ENCODE measurements around the gene KRTAP16-1. TPM values are rescaled to one million over a fixed set of nuclear protein-coding genes. Genes with fewer than 3 reads are reported as not detected.
"Not testable (repeated sequence)": the region's sequence is repeated elsewhere in the genome, so short reads cannot be mapped to it uniquely, and the experiment has no call there.

Gene KRTAP16-1, protein sequence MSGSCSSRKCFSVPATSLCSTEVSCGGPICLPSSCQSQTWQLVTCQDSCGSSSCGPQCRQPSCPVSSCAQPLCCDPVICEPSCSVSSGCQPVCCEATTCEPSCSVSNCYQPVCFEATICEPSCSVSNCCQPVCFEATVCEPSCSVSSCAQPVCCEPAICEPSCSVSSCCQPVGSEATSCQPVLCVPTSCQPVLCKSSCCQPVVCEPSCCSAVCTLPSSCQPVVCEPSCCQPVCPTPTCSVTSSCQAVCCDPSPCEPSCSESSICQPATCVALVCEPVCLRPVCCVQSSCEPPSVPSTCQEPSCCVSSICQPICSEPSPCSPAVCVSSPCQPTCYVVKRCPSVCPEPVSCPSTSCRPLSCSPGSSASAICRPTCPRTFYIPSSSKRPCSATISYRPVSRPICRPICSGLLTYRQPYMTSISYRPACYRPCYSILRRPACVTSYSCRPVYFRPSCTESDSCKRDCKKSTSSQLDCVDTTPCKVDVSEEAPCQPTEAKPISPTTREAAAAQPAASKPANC
- total RNA-seq: not detected in 2 replicates

DNA sequence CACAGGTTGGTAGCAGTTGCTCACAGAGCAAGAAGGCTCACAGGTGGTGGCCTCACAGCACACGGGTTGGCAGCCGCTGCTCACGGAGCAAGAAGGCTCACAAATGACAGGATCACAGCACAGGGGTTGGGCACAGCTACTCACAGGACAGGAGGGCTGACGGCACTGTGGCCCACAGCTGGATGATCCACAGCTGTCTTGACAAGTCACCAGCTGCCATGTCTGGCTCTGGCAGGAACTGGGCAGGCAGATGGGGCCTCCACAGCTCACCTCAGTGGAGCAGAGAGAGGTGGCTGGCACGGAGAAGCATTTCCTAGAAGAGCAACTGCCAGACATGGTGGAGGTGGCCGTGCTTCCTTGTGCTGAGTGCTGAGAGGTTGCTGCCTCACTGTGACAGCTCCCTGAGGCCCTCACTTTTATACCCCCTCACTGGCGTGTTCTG is at the start of gene KRTAP16-1:
KRTAP16-1 (minus strand) TSS at position 392 of the 442 bp plus-strand sequence; CDS start at position 336, 56 bp downstream.
- no peak for DNase-seq (ENCODE audit: extremely low read depth, low read depth, low spot score)

DNA sequence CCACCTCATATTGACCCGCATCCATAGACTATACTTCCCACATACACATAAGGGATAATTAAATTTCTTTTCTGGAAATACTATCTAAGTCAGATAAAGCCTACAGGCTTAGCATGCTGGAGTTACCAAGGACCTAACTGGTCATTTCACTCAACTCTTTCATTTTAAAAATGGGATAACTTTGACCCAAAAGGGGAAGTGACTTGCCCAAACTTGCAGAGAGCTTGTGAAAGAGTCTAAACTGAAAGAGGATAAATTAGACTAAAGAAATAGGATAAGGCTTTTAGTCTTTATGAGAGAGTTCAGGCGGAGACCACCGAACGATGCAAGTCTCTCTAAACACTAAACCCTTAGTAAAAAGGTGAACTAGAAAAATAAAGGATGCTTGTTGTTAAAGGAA is 45.4 kb upstream of the KRTAP16-1 start:
- no peak for DNase-seq (ENCODE audit: extremely low read depth, low read depth, low spot score)

DNA sequence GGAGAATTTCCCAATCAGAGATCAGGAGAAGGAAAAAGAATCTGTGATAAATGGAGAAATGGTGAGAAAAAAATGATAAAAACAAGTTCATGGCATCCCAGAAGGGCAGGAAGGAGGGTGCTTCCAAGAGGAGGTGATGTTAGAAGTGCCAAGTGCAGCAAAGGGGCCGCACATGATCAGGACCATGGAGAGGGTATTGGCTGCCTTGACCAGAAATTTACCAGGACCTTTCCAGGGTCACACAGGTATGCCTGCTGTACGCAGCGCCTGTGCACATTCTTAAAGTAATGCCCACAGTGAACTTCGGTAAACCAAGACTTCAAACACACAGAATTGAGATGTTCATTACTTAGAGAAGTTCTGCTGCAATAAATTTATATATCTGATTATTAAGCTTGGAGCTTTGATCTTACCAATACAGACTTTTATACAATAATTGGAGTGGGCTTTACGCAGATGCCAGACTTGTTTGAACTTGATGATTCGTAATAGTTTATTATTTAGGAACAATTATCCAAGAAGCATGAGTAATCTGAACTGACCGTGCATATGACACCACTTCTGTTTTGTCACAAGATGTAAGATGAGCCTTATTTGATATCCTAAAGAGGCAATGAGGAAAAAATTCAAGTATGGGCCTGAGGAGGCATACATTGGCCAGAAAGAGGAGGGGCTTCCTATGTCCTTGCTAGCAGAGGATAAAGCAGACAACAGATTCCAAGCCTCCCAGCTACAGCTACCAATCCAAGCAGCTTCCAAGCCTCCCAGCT is 43.7 kb upstream of the KRTAP16-1 start:
- DNase-seq (ENCODE audit: extremely low read depth, low read depth, low spot score): no peak

DNA sequence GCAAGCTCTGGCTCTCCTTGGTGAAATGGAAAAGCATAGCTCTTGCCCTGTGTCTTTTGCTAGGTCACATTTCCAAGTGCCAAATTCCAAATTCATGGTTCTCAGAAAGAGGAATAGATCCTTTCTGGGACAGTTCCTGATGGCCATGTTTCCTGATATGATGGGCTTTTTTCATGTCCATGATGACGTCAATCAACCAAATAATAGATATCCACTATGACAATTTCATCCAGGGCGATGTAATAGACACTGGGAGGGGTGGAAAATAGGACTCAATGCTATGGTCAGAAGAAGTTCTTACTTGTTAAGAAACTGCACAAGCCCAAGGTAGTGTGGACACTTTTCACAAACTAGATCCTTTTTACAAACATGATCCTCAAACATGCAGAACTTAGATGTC is 42.1 kb upstream of the KRTAP16-1 start:
- no peak for DNase-seq (ENCODE audit: extremely low read depth, low read depth, low spot score)

DNA sequence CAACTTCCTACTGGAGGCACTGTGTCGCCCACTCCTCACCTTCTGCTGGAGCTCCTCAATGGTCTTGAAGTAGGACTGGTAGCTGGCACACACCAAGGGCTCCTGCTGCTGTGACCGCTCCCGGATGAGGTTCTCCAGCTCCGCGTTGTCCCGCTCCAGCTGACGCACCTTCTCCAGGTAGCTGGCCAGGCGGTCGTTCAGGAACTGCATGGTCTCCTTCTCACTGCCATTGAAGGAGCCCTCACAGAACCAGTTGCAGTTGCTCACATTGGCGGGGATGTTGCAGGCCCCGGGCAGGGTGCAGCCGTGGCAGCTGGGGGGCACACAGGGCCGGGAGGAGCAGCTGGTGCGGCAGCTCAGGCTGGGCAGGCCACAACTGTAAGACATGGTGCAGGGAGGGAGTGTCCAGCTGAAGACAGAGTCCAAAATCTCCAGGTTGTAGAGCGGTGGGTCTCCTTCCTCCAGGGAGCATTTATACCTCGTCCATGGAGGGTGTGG is 41.3 kb upstream of the KRTAP16-1 start, which contains the start of gene KRT33A:
KRT33A (minus strand) TSS at position 448 of the 498 bp plus-strand sequence; CDS start at position 387, 61 bp downstream.
- not testable (repeated sequence) for DNase-seq (ENCODE audit: extremely low read depth, low read depth, low spot score)

DNA sequence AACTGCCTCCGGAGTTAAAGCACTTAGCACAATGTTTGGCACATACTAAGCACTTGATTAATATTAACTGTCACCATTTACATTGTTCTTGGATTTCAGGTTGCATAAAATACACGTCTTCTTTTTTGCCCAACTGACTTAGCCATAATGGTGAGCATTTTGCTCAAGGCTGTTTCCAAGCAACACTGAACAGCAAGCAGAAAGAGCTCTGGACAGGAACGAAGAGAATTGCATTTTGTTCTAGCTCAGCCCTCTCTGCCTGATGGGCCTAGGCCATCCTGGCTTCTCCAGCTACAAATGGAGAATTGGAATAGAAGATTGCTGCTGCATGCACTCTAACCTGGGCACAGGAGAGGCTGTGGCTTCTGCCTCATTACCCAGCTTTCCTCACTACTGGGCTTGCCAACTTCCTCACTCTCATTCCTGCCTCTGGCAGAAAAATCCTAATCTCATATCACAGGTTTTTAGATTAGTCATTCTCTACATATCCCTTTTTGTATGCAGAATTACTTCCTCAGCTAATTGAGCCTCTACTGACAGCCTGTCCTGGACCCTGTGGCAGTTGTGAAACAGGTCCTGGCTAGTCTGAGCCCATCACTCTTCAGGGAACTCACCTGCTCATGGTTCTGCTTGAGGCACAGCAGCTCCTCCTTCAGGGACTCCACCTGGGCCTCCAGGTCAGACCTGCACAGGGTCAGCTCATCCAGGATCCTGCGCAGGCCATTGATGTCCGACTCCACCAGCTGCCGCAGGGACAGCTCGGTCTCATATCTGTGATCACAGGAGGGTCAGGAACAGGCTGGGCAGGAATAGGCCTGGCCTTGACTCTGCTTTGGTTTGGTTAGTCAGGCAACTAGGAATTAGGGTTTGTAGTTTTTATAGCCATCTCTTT is 39.0 kb upstream of the KRTAP16-1 start:
- DNase-seq (ENCODE audit: extremely low read depth, low read depth, low spot score): no peak

DNA sequence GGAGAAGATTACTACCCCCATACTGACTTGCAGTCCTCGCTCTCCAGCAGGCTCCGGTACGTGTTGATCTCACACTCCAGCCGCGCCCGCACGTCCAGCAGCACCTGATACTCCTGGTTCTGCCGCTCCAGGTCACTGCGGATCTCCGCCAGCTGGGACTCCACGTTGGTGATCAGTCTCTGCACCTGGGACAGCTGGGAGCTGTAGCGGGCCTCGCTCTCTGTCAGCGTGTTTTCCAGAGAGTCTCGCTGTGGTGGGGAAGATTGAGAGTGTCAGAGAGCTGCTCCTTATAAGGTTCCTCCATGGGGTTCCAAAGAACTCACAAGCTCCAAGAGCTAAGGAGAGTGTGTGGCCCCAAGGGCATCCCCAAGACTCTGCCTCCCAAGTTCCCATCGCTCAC is 37.3 kb upstream of the KRTAP16-1 start:
- DNase-seq (ENCODE audit: extremely low read depth, low read depth, low spot score): not testable (repeated sequence)

DNA sequence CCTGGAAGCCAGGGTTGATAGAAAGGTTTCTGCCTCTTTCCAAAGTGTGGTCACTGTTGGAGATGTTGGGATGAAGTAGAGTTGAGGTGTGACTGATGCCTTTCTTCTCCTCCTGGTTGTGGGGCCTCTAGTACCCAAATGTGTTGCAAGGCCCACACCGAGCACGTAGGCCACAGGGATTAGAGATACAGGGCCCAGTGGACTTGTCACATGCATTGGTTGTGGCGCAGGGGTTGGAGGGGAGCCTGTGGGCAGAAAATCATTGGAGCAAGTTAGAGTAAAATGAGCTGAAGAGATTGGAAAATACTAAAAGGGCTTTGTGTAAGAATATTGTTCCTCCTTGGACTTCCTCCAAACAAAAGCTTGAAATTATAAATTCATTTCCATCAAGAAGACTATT is 36.9 kb upstream of the KRTAP16-1 start:
- DNase-seq (ENCODE audit: extremely low read depth, low read depth, low spot score): no peak

DNA sequence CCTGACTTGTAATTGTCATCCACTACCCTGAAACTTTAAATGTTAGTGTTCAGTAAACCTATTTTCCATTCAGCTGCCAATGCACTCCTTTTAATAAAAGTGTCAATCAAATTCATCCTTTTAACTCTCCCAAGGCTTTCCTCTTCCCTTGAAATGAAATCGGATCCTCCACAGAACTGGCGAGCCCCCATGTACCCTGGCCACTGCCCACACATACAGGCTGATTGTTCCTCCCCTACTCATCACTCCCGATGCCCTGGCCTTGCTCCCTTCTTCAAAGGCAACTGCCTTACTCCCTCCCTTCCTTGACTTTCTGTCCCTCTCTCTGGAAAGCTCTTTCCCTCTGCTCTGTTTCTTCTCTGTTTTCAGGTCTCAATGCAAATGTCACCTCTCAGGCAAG is 33.9 kb upstream of the KRTAP16-1 start:
- no peak for DNase-seq (ENCODE audit: extremely low read depth, low read depth, low spot score)

DNA sequence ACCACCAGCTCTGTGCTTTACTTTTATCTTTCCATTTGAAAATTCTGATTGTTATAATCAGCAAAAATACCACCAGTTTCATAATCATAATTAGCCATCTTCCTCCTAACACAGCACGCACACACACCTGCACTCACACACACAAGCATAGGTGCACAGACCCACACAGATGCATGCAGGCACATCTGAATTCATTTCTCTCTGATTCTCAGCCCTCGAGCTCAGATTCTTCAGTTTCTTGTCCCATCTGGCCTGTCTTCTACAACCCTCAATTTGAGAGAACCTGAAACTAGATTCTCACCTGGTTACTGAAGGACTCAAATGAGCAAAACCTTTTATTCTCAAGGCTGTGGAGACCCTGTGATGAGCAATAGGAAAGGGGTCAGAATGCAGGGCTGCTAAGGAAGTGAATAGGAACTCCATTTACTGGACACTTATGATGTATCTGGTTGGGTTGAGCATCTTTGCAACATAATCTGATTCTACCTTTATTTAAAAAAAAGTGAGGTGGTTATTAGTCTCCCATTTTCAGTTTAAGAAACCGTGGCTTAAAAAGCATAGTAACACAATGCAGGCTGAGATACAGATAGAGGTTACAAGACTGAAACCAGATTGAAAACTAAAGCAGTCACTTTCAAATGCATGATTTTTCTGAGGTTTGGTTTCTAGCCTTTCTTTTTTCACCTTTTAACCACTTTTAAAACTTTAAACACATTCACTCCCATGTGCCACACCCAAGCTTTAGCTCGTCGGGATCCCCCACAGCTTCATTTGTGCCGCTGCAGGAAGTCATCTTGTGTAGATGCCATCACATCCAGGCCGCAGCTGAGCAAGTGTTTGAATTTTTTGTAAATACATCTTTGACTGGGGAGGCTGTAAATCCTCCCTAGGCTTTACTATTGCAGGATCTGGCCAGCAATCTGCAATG is 32.1 kb upstream of the KRTAP16-1 start:
- DNase-seq (ENCODE audit: extremely low read depth, low read depth, low spot score): no peak

DNA sequence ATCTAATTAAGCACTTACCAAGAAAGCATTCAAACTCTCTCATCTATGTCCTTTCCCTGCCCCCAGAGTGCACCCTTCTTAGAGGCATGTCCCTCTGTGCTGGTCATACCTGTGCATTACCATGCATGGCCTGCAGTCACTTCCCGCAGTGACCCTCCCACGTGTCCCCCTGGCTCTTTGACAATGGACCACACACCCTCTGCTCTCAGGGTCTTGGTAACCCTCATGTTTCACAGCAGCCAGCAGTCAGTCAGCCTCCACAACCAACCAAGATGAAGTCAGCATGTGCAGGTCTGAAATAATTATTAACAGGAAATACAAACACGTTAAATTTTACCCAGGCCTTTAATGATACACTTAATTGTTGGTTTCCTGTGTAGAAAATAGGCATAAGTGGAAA is 31.4 kb upstream of the KRTAP16-1 start:
- no peak for DNase-seq (ENCODE audit: extremely low read depth, low read depth, low spot score)

DNA sequence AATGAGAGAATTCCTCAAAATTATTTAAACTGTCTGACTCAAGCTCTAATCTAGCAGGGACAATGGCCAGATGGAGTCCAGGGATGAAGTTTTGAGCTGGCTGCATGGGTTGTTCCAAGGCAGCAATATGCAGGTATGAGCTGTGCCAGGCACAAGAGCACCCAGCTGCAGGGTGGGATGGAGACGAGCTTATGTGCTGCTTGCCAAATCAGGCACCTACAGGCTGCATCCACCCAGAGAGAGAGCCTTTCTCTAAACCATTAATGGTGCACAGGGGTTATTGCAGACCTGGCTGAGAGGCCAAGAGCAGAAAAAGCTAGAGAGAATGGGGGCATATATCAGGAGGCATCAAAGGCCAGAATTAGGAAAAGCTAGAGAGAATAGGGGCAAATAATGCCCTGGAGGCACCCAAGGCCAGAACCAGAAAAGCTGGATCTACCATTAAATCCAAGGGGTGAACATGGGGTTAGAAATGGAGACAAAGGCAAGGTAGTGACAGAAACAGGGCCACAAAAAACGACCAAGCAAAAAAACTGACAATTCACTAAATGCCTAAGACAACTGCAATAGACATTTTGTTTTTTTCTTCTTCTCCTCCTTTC is 30.6 kb upstream of the KRTAP16-1 start:
- DNase-seq (ENCODE audit: extremely low read depth, low read depth, low spot score): no peak

DNA sequence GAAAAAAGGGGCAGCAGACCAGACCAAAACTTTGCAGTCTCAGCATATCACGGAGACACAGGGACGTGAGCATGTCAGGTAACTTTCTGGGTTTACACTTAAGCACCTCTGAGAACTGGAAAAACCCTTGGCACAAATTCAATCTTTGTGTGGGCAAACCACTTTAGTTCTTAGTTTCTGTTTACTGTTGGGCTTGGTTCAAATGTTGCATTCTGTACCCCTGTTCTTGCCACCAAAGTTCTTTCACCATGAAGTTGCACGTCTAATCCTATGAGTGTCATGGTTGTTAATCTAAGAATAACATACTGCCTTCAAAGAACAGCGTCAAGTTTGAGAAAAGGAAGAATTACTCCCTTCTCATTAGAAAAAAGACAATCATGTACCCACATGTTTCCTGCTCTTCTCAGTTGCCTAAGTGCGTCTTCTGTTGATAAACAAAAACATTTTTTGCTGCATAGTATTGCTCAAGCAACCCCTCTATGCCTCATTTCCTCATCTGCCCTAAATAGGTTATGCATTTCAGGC is 29.9 kb upstream of the KRTAP16-1 start:
- DNase-seq (ENCODE audit: extremely low read depth, low read depth, low spot score): no peak

DNA sequence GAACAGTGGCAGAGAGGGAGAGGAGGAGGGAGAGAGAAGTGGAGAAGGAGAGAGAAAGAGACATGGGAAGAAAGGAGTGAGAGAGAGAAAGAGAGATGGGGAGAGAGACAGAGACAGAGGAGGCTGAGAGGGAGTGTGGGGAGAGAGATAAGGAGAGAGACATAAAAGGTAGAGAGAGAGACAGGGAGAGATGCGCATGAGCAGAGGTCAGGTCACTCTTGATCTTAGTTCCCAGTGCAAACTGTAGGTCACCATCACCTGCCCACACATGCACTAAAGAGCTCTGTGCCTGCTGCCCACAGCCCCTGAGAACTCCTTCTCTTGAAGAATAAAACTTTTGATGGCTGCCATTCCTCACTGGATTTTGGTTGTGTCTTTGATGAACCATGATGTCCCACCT is 26.6 kb upstream of the KRTAP16-1 start:
- DNase-seq (ENCODE audit: extremely low read depth, low read depth, low spot score): no peak

DNA sequence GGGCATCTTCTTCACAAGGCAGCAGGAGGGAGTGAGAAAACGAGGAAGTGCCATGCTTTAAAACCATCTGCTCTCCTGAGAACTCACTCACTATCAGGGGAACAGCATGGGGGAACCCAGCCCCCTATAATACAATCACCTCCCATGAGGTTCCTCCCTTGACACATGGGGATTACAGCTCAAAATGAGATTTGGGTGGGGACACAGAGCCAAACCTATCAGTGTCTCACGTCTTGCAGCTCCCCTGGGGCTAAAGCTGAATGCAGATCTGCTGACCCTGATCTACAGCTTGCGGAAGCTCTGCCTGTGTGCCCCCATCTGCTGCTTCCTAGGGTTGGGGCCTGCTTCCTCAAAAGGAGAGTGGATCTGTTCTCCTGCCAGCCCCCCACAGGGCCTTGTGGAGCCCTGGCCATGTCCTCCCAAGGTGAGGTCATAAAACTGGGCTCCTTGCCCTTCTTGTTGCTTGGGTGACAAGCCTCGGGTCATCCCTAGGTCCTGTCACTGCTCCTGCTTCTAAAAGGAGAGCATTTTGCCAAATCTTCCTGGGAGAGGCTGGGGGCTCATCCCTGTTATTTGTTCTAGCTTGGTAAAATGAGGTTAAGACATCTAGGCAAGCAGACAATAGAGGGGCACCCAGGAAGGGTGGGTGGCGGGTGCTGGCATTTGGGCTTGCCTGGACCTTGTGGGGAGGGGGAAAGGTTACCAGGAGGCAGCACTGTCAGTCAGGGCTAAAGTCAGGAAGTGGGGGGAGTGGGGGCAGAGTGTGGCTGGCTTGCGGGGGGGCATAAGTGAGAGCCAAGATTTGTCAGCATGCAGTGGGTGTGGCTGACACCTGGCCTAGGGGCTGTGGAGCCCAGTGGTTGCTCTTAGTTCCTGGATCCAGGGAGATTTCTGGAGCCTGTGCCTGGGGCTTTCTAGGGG is 25.5 kb upstream of the KRTAP16-1 start:
- no peak for DNase-seq (ENCODE audit: extremely low read depth, low read depth, low spot score)

DNA sequence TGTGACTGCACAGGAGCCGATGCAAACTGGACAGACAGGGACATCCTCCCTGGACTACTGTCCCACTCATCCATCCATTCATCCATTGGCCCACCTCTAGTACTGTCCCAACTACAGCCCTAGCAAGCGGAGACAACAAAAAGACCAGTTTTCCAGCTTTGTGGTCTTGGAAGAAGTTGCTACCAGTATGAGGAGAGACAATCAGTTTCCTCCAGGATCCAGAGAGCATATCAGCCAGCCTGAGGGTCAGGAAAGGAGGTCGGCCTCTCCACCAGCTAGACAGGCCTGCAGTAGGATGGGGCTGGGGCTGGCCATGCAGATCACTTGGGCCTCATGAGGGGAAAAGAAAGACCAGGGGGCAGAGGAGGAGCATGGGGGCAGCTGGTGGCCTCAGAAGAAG is 24.7 kb upstream of the KRTAP16-1 start:
- DNase-seq (ENCODE audit: extremely low read depth, low read depth, low spot score): no peak

DNA sequence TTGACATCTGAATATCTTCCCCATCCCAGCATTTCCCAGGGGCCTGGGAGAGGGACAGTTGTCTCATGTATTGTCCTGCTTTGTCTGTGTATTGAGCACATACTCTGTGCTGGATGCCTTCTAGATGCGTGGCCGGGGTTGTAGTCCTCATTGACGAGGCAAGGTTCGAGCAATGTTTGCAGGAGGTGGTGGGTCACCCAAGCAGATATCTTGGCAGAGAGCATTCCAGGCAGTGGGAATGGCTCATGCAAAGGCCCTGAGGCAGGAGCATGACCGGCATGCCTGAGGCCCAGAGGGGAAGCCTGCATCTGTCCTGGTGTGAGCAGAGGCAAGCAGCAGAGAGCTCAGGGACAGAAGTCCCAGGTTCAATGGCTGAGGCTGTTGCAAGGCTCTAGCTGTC is 24.0 kb upstream of the KRTAP16-1 start:
- DNase-seq (ENCODE audit: extremely low read depth, low read depth, low spot score): no peak

DNA sequence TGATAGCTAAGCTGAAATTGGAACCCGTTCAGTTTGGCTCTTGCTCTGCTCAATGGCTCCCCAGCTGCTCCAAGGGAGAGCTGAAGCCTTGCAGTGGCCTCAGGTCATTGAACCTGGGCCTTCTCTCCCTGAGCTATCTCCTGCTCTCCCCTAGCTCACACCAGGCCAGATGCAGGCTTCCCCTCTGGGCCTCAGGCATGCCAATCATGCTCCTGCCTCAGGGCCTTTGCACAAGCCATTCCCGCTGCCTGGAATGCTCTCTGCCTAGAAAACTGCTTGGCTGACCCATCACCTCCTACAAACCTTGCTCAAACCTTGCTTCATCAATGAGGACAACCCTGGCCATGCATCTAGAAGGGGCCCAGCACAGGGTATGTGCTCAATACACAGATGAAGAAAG is 23.1 kb upstream of the KRTAP16-1 start:
- DNase-seq (ENCODE audit: extremely low read depth, low read depth, low spot score): no peak
